ENCODE measurements around the gene ENPP3.

Gene ENPP3

GRCh38 chr6:131787766-131788712 is 150.9 kb downstream of the ENPP3 start:
- H3K27ac ChIP-seq = no peak overlapping the region
- no peaks in the 10 kb centered on the region for H3K4me1 ChIP-seq (ENCODE audit: control insufficient read depth in 1 of 2, insufficient read depth in 1 of 2, low read depth in 1 of 2, low read length in 1 of 2)
- H3K36me3 ChIP-seq = no peaks in the 10 kb centered on the region
- H3K27me3 ChIP-seq = no peaks in the 10 kb centered on the region
- no peak overlapping the region for H3K4me3 ChIP-seq (ENCODE audit: low read depth in 1 of 2, low read length in 1 of 2)
- H3K9me3 ChIP-seq = no peaks in the 10 kb centered on the region
- TF ChIP-seq, protein P1, sequence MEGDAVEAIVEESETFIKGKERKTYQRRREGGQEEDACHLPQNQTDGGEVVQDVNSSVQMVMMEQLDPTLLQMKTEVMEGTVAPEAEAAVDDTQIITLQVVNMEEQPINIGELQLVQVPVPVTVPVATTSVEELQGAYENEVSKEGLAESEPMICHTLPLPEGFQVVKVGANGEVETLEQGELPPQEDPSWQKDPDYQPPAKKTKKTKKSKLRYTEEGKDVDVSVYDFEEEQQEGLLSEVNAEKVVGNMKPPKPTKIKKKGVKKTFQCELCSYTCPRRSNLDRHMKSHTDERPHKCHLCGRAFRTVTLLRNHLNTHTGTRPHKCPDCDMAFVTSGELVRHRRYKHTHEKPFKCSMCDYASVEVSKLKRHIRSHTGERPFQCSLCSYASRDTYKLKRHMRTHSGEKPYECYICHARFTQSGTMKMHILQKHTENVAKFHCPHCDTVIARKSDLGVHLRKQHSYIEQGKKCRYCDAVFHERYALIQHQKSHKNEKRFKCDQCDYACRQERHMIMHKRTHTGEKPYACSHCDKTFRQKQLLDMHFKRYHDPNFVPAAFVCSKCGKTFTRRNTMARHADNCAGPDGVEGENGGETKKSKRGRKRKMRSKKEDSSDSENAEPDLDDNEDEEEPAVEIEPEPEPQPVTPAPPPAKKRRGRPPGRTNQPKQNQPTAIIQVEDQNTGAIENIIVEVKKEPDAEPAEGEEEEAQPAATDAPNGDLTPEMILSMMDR (IDR thresholded peaks at IDR 0.05) = no peak

GRCh38 chr6:131789219-131789618 is 152.1 kb downstream of the ENPP3 start:
- H3K27ac ChIP-seq = no peak overlapping the region
- H3K36me3 ChIP-seq = no peaks in the 10 kb centered on the region
- no peaks in the 10 kb centered on the region for H3K4me1 ChIP-seq (ENCODE audit: control insufficient read depth in 1 of 2, insufficient read depth in 1 of 2, low read depth in 1 of 2, low read length in 1 of 2)
- TF ChIP-seq, protein P1 (IDR thresholded peaks at IDR 0.05) = no peak
- H3K27me3 ChIP-seq = no peaks in the 10 kb centered on the region
- H3K9me3 ChIP-seq = no peaks in the 10 kb centered on the region
- no peak overlapping the region for H3K4me3 ChIP-seq (ENCODE audit: low read depth in 1 of 2, low read length in 1 of 2)

DNA sequence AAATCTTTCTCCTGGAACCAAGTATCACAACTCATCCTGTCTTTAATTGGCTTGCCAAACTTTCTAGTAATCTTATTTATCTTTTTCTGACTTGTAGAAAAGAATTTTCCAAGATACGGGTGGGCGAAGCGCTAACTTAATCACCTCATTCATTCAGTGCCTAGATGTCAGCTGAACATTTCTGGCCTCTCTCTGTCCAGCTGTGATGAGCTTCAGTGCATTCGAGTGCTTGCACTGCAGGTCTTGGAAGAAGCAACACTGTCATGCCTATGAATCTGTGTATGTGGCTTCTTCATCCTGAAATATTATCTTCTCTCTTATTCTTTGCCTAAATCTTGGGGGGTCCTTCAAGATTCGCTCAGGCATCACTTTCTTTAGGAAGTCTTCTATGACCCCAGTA is 154.4 kb downstream of the ENPP3 start:
- TF ChIP-seq, protein P1 (IDR thresholded peaks at IDR 0.05) = no peak
- Histone ChIP-seq H3K27ac (no peak overlapping the region), H3K4me3 (ENCODE audit: low read depth in 1 of 2, low read length in 1 of 2) (no peak overlapping the region), H3K4me1 (ENCODE audit: control insufficient read depth in 1 of 2, insufficient read depth in 1 of 2, low read depth in 1 of 2, low read length in 1 of 2) (no peaks in the 10 kb centered on the region), H3K36me3 (no peaks in the 10 kb centered on the region), H3K27me3 (no peaks in the 10 kb centered on the region), H3K9me3 (no peaks in the 10 kb centered on the region)

DNA sequence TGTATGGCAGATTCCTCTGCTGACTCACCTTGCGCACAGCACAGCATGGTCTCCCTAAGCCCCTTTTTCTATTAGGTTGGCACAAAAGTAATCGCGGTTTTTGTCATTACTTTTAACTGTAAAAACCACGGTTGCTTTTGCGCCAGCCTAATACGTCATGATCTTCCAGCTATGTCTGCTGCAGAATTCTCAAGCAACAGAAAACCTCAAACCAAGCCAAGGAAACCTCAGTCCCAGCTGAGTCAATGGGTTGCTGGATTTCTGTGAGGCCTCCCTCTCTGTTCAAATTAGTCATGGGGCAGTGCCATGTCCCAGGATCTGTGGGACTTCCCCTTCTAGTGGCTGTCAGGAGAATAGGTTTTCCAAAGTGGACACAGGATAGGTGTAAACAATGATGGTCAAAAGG is 155.0 kb downstream of the ENPP3 start:
- Histone ChIP-seq H3K4me1 (ENCODE audit: control insufficient read depth in 1 of 2, insufficient read depth in 1 of 2, low read depth in 1 of 2, low read length in 1 of 2) (no peaks in the 10 kb centered on the region), H3K27me3 (no peaks in the 10 kb centered on the region), H3K9me3 (no peaks in the 10 kb centered on the region), H3K36me3 (no peaks in the 10 kb centered on the region), H3K27ac (no peak overlapping the region), H3K4me3 (ENCODE audit: low read depth in 1 of 2, low read length in 1 of 2) (no peak overlapping the region)
- TF ChIP-seq, protein P1 (IDR thresholded peaks at IDR 0.05) = no peak

DNA sequence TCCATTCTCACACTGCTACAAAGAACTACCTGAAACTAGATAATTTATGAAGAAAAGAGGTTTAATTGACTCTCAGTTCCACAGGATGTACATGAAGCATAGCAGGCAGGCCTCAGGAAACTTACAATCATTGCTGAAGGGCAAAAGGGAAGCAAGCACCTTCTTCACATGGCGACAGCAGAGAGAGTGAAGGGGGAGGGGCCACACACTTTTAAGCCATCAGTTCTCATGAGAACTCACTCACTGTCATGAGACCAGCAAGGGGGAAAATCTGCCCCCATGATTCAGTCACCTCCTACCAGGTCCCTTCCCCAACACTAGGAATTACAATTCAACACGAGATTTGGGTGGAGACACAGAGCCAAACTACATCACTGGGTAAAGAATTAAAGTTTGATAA is 158.3 kb downstream of the ENPP3 start:
- H3K4me1 ChIP-seq (ENCODE audit: control insufficient read depth in 1 of 2, insufficient read depth in 1 of 2, low read depth in 1 of 2, low read length in 1 of 2) = no peaks in the 10 kb centered on the region
- no peak overlapping the region for H3K27ac ChIP-seq
- no peaks in the 10 kb centered on the region for H3K9me3 ChIP-seq
- H3K36me3 ChIP-seq = no peaks in the 10 kb centered on the region
- TF ChIP-seq, protein P1 (IDR thresholded peaks at IDR 0.05) = no peak
- no peak overlapping the region for H3K4me3 ChIP-seq (ENCODE audit: low read depth in 1 of 2, low read length in 1 of 2)
- no peaks in the 10 kb centered on the region for H3K27me3 ChIP-seq

All from neutrophil (primary cell).